Suprapubic skin (tissue), 4 donors: ENCODE measurements around the gene ST7. TPM values are rescaled to one million over a fixed set of nuclear protein-coding genes. Genes with fewer than 3 reads are reported as not detected.

ENCODE experiments used
- DNase-seq, 2 donors: peaks; one replicate each; pipeline ENCODE4 v3.0.0-alpha.2; 2019; ENCODE audit warnings: low spot score in 2 of 2
- H3K27ac ChIP-seq: fragments of 200-600 bp; sonication (generic); one replicate; pipeline ENCODE4 v1.5.1; 2019
- H3K27me3 ChIP-seq: fragments of 200-600 bp; sonication (generic); one replicate; pipeline ENCODE4 v1.5.1; 2019
- H3K36me3 ChIP-seq: fragments of 200-600 bp; sonication (generic); one replicate; pipeline ENCODE4 v1.5.1; 2019
- H3K4me1 ChIP-seq: fragments of 200-600 bp; sonication (generic); one replicate; pipeline ENCODE4 v1.5.1; 2019
- H3K4me3 ChIP-seq: fragments of 200-600 bp; sonication (generic); one replicate; pipeline ENCODE4 v1.5.1; 2019; ENCODE audit warnings: mild to moderate bottlenecking
- H3K9me3 ChIP-seq: fragments of 200-600 bp; sonication (generic); one replicate; pipeline ENCODE4 v1.5.1; 2019
- CTCF ChIP-seq, 2 donors: fragments of 200-600 bp in 1 of 2; fragments of 450-650 bp in 1 of 2; sonication (generic) in 1 of 2; IDR thresholded peaks; one replicate each; pipeline ENCODE4 v1.5.1; 2016 to 2019; ENCODE audit warnings: antibody characterized with exemption in 2 of 2, mild to moderate bottlenecking in 1 of 2, moderate library complexity in 1 of 2
- EP300 ChIP-seq: sonication (generic); formaldehyde crosslinking; IDR thresholded peaks from one replicate; pipeline ENCODE4 v1.6.1; 2017; ENCODE audit warnings: antibody characterized with exemption
- POLR2A ChIP-seq, 2 donors: fragments of 450-650 bp; IDR thresholded peaks; one replicate each; pipeline ENCODE4 v1.6.1; 2017; ENCODE audit warnings: antibody characterized with exemption in 2 of 2, mild to moderate bottlenecking in 2 of 2, moderate library complexity in 2 of 2
- POLR2AphosphoS5 ChIP-seq, 3 donors: sonication (generic); formaldehyde crosslinking; IDR thresholded peaks; one replicate each; pipeline ENCODE4 v1.6.1; 2017; ENCODE audit warnings: antibody characterized with exemption in 3 of 3
- WGBS: methylation state at CpG from one replicate; pipeline ENCODE4 v1.1.5; 2018; 5-methylcytosine and 5-hydroxymethylcytosine counted together
- total RNA-seq, 4 donors: library from RNA; depleted of rRNA; stranded (reverse); fragments of >200 nt; gene quantifications; one replicate each; pipeline ENCODE4 v1.1.0, GENCODE V29; 2016

The ST7 gene
- total RNA-seq, 4 donors from 2014 or later, result 13.1 to 28.2 (median 18.6) TPM

- peaks cover 10% of the 10 kb centered on the region for H3K4me1 ChIP-seq
- no peaks in the 10 kb centered on the region for H3K27me3 ChIP-seq
- H3K27ac ChIP-seq, result no peak overlapping the region
- WGBS, result 95% methylated on average over 5 of the region's 5 CpGs
- no peak for DNase-seq
- no peaks in the 10 kb centered on the region for H3K36me3 ChIP-seq
- H3K4me3 ChIP-seq, result no peak overlapping the region
- no peak for TF ChIP-seq POLR2A (IDR thresholded peaks at IDR 0.05)
- no peaks in the 10 kb centered on the region for H3K9me3 ChIP-seq
Observed at GRCh38 chr7:117006907-117007684, 53.8 kb downstream of the ST7 start.

GRCh38 chr7:117008118-117008885 is 55.0 kb downstream of the ST7 start:
- no peak for DNase-seq
- Histone ChIP-seq H3K4me1 (peaks cover 10% of the 10 kb centered on the region), H3K4me3 (no peak overlapping the region), H3K36me3 (no peaks in the 10 kb centered on the region), H3K27ac (no peak overlapping the region), H3K9me3 (no peaks in the 10 kb centered on the region), H3K27me3 (no peaks in the 10 kb centered on the region)
- no peak for TF ChIP-seq EP300
- TF ChIP-seq CTCF (IDR thresholded peaks at IDR 0.05), result no peak
- no peak for TF ChIP-seq POLR2A (IDR thresholded peaks at IDR 0.05)
- 90% methylated on average over 3 of the region's 3 CpGs for WGBS

- TF ChIP-seq CTCF (IDR thresholded peaks at IDR 0.05) (no peak), POLR2A (IDR thresholded peaks at IDR 0.05) (no peak), EP300 (no peak), POLR2AphosphoS5 (IDR thresholded peaks at IDR 0.05) (no peak)
- no peaks in the 10 kb centered on the region for H3K36me3 ChIP-seq
- no peaks in the 10 kb centered on the region for H3K9me3 ChIP-seq
- WGBS, result 88% methylated on average over 2 of the region's 2 CpGs
- no peak for DNase-seq
- H3K4me1 ChIP-seq, result peaks cover 10% of the 10 kb centered on the region
- H3K27ac ChIP-seq, result no peak overlapping the region
- no peak overlapping the region for H3K4me3 ChIP-seq
- H3K27me3 ChIP-seq, result no peaks in the 10 kb centered on the region
Observed at GRCh38 chr7:117008886-117009531, 55.7 kb downstream of the ST7 start.

- 71% methylated on average over 3 of the region's 3 CpGs for WGBS
- TF ChIP-seq POLR2A (IDR thresholded peaks at IDR 0.05) (no peak), EP300 (no peak), CTCF (IDR thresholded peaks at IDR 0.05) (no peak), POLR2AphosphoS5 (IDR thresholded peaks at IDR 0.05) (no peak)
- H3K4me3 ChIP-seq, result no peak overlapping the region
Observed at GRCh38 chr7:117009705-117010361, 56.5 kb downstream of the ST7 start.

GRCh38 chr7:117010375-117011133 is 57.3 kb downstream of the ST7 start:
- no peak for TF ChIP-seq POLR2AphosphoS5 (IDR thresholded peaks at IDR 0.05)
- H3K27me3 ChIP-seq, result no peaks in the 10 kb centered on the region
- no peak overlapping the region for H3K27ac ChIP-seq
- 75% methylated on average over 6 of the region's 6 CpGs for whole genome bisulfite sequencing
- DNase-seq, result no peak
- peaks cover 16% of the 10 kb centered on the region for H3K4me1 ChIP-seq
- no peaks in the 10 kb centered on the region for H3K36me3 ChIP-seq
- no peak overlapping the region for H3K4me3 ChIP-seq
- no peaks in the 10 kb centered on the region for H3K9me3 ChIP-seq

More at GRCh38 chr7:117009705-117010361, 56.5 kb downstream of the ST7 start:
- Histone ChIP-seq H3K9me3 (no peaks in the 10 kb centered on the region), H3K4me1 (peaks cover 10% of the 10 kb centered on the region), H3K27me3 (no peaks in the 10 kb centered on the region), H3K27ac (no peak overlapping the region), H3K36me3 (no peaks in the 10 kb centered on the region)
- no peak for DNase-seq
